ENCODE results near the gene SLC6A6. TPM values are rescaled to one million over a fixed set of nuclear protein-coding genes. Genes with fewer than 3 reads are reported as not detected.

Gene SLC6A6
- total and polyA plus RNA-seq, 2 experiments from 2014 or later, result 30.7 to 58.9 TPM

DNA sequence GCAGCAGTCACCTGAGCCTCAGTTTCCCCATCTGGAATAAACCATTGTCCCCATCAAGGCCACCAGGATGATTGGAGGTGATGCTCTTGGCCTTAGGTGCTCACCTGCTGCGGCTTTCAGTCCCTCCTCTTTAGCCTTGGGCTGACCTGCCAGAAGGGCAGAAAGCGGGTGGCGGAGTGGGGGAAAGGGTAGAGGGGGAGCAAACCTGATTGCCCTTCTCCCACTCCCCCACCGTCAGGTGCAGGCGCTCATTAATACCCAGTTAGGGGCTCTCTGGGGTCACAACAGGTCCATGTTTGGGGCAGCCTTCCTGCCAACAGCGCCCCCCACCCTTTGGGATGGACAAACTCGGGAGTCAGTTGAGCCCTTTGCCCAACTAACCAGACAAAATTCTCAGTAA, 87.2 kb downstream of the SLC6A6 start:
- no peaks in the 10 kb centered on the region for H3K27me3 ChIP-seq
- H3K4me1 ChIP-seq (ENCODE audit: insufficient read depth), result no peaks in the 10 kb centered on the region
- no peaks in the 10 kb centered on the region for H3K79me2 ChIP-seq
- no peaks in the 10 kb centered on the region for H3K9me3 ChIP-seq (ENCODE audit: low read depth)
- WGBS (ENCODE audit: low lambda C conversion rate, missing lambda C conversion rate), result 88% methylated on average over 7 of the region's 7 CpGs
- no peak for DNase-seq (ENCODE audit: low spot score)
- no peak overlapping the region for H3K4me2 ChIP-seq
- no peaks in the 10 kb centered on the region for H3K36me3 ChIP-seq (replicated peaks; ENCODE audit: insufficient read depth, low read depth)
- no peak overlapping the region for H2AFZ ChIP-seq
- TF ChIP-seq EZH2 (IDR thresholded peaks at IDR 0.05; ENCODE audit: borderline replicate concordance) (no peak), CTCF (IDR thresholded peaks at IDR 0.05; ENCODE audit: poor library complexity) (no peak), EZH2phosphoT487 (IDR thresholded peaks at IDR 0.05; ENCODE audit: low read depth, severe bottlenecking, unreplicated experiment) (no peak)
- H4K20me1 ChIP-seq (ENCODE audit: insufficient read depth, poor library complexity, severe bottlenecking), result no peaks in the 10 kb centered on the region
- no peak overlapping the region for H3K27ac ChIP-seq
- no peaks in the 10 kb centered on the region for H3K9me2 ChIP-seq (replicated peaks; ENCODE audit: insufficient read depth)
- H3K4me3 ChIP-seq, result no peak overlapping the region

GRCh38 chr3:14490255-14490654, 87.8 kb downstream of the SLC6A6 start:
- H3K4me2 ChIP-seq, result no peak overlapping the region
- no peaks in the 10 kb centered on the region for H4K20me1 ChIP-seq (ENCODE audit: insufficient read depth, poor library complexity, severe bottlenecking)
- H3K36me3 ChIP-seq (replicated peaks; ENCODE audit: insufficient read depth, low read depth), result no peaks in the 10 kb centered on the region
- H3K9me2 ChIP-seq (replicated peaks; ENCODE audit: insufficient read depth), result no peaks in the 10 kb centered on the region
- no peak overlapping the region for H2AFZ ChIP-seq
- no peak overlapping the region for H3K27ac ChIP-seq
- DNase-seq (ENCODE audit: low spot score), result no peak
- H3K27me3 ChIP-seq, result no peaks in the 10 kb centered on the region
- H3K4me1 ChIP-seq (ENCODE audit: insufficient read depth), result no peaks in the 10 kb centered on the region
- TF ChIP-seq CTCF (IDR thresholded peaks at IDR 0.05; ENCODE audit: poor library complexity) (no peak), EZH2 (IDR thresholded peaks at IDR 0.05; ENCODE audit: borderline replicate concordance) (no peak), EZH2phosphoT487 (IDR thresholded peaks at IDR 0.05; ENCODE audit: low read depth, severe bottlenecking, unreplicated experiment) (no peak)
- H3K9me3 ChIP-seq (ENCODE audit: low read depth), result no peaks in the 10 kb centered on the region
- WGBS (ENCODE audit: low lambda C conversion rate, missing lambda C conversion rate), result 94% methylated on average over 4 of the region's 4 CpGs
- H3K4me3 ChIP-seq, result no peak overlapping the region
- H3K79me2 ChIP-seq, result no peaks in the 10 kb centered on the region

- Histone ChIP-seq H3K27ac (no peak overlapping the region), H3K9me2 (replicated peaks; ENCODE audit: insufficient read depth) (no peaks in the 10 kb centered on the region), H2AFZ (no peak overlapping the region), H3K4me1 (ENCODE audit: insufficient read depth) (no peaks in the 10 kb centered on the region), H3K4me3 (no peak overlapping the region), H3K36me3 (replicated peaks; ENCODE audit: insufficient read depth, low read depth) (no peaks in the 10 kb centered on the region), H3K9me3 (ENCODE audit: low read depth) (no peaks in the 10 kb centered on the region), H4K20me1 (ENCODE audit: insufficient read depth, poor library complexity, severe bottlenecking) (no peaks in the 10 kb centered on the region), H3K27me3 (no peaks in the 10 kb centered on the region), H3K79me2 (no peaks in the 10 kb centered on the region), H3K4me2 (no peak overlapping the region)
- TF ChIP-seq EZH2 (IDR thresholded peaks at IDR 0.05; ENCODE audit: borderline replicate concordance) (no peak), EZH2phosphoT487 (IDR thresholded peaks at IDR 0.05; ENCODE audit: low read depth, severe bottlenecking, unreplicated experiment) (no peak), CTCF (IDR thresholded peaks at IDR 0.05; ENCODE audit: poor library complexity) (no peak)
- no peak for DNase-seq (ENCODE audit: low spot score)
- 100% methylated on average over 2 of the region's 2 CpGs for WGBS (ENCODE audit: low lambda C conversion rate, missing lambda C conversion rate)
Observed at GRCh38 chr3:14490831-14491230, 88.4 kb downstream of the SLC6A6 start.

Data from hepatocyte (in vitro differentiated cells).